Activated T-cell treated with anti-CD3 and anti-CD28 coated beads, Interleukin-2, amount 50 U/mL, for 48 hours (primary cell): Measurements from ENCODE around the gene LEKR1.
"Not testable (repeated sequence)": the region's sequence is repeated elsewhere in the genome, so short reads cannot be mapped to it uniquely, and the experiment has no call there.

Experiments
- DNase-seq, 2 experiments: peaks; one replicate each; pipeline ENCODE4 v3.0.0-alpha.2; 2020

The LEKR1 gene

GRCh38 chr3:156808025-156808424, 18.1 kb upstream of the LEKR1 start:
- no peak for DNase-seq

- DNase-seq, result no peak
Observed at GRCh38 chr3:156811089-156811862, 14.9 kb upstream of the LEKR1 start.

GRCh38 chr3:156812521-156813335, 13.4 kb upstream of the LEKR1 start:
- DNase-seq, result no peak

GRCh38 chr3:156814295-156814694, 11.9 kb upstream of the LEKR1 start:
- no peak for DNase-seq

DNA sequence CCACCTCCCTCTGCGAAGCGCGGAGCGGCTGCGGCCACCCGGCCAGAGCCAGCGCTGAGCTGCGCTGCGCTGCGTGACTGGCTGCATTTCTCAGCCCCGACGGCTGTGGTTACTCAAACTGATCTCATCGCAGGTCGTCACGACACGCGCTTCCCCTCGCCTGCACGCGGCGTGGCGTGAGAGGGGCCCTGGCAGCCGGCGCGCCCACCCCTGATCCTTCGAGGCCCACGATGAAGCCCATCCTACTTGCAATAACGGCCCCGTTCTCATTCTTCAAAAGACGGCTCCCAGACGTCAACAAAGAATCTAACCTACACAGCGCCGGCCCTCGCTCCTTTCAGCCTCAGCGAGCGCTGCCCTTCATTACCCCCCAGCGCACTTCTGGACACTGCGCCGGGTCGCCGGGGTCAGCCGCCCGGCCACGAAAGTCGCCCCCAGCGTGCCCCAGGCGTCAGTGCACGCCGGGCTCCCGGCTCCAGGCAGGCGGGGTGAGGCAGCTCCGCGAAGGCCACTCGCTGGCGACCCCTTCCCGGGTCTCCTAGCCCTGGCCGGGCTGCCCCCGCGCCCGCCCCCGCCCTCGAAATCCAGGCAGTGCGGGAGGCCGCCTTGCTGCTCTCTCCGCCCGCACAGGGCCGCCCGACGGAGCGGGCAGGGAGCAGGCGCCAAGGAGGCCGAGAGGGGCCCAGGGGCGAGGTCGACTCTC, 9.9 kb upstream of the LEKR1 start:
- peak; percentile 61 to 64 for DNase-seq

GRCh38 chr3:156816794-156817645, 9.1 kb upstream of the LEKR1 start:
- peak; percentile 89 to 91 for DNase-seq

DNA sequence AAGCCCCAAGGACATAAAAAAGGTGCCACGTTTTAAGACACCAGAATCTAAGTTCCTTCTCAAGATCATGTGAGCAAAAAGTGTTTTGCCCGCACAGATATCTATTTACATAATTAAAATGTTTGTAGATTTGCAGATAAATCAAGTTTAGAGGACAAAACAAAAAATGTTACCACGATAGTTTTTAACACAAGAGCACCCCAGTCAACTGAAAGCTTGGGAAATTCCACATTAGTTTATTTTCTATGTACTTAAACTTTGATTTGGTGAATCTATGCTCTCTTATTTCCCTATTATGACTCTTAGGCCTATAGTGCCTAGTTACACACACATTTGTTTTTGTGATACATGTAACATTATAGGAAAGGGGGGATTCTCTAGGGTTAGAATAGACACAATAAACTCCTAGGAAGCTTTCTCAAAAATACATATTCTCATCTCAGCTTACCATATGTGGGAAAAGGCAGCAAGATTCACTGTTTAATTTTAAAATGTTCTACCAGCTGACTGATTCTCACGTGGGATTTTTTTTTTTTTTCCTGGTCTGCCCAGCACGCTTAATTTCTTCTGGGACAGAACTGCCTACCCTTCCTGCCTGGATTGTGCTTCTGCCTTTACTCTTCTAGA, 8.4 kb upstream of the LEKR1 start:
- no peak for DNase-seq

DNA sequence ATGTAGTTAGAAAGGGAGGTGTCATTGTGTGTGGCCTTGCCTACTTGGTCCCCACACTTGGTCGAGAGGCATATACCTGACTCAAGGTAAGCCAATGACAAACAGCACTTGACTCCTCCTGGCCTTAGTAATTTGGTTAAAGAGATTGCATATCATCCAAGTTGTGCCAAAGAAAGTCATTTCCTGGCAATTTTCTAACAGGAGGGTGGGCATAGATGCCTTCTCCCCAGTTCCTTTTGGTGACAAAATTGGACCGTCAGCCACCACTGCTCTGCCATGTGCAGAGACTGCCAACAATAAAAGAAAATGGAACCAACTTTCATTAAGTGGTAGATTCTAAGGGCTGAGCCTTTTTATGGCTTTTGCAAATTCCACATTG, 7.9 kb upstream of the LEKR1 start:
- no peak for DNase-seq

DNA sequence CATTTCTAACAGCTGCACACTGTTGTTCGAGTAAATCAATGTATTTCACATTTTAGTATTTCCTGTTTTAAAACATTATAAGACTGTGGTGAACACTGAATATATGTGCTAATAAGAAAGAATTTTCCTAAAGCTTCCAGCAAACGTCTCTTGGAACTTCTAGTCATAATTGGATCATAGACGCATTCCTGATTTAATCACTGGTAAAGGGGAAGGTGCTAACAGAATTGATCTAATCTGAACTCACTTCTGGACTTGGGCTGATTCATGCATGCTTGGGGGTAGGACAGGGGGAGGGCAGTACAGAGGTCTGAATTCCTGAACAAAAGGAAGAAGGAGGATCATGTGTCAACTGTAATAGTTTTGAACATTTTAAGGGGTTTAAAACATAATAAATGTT, 7.3 kb upstream of the LEKR1 start:
- no peak for DNase-seq

DNA sequence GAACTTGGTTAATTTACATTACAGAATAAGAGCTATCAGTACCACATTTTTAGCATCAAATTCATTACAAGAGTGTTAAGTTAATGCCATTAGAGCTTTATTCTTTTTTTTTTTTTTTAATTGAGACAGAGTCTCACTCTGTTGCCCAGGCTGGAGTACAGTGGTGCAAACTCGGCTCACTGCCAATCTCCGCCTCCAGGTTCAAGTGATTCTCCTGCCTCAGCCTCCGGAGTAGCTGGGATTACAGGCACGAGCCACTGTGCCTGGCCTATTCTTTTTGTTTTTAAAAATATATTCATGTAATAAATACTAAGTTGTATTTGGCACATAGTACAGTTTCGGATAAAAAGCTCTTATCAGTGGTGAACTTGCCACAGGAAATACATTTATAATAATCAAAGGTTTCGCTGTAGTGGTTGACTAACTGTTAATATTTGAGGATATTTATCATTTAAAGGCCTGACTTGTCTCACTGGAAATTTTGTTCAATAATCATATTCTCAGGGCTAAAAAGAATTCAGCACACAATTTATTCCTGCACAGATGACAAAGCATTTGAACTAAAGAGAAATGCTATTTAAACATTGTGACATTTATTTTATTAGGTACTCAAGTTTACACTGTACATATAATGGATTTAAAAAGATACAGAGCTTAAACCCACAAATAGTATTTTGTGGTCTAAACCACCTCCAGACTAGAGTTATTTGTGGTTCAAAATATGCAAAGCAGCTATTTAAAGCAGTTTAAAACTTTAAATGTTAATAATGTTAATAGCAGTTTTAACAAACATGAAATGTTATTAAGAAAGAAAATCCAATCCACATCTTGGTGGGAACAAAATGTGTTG, 6.1 kb upstream of the LEKR1 start:
- DNase-seq, result no peak

DNA sequence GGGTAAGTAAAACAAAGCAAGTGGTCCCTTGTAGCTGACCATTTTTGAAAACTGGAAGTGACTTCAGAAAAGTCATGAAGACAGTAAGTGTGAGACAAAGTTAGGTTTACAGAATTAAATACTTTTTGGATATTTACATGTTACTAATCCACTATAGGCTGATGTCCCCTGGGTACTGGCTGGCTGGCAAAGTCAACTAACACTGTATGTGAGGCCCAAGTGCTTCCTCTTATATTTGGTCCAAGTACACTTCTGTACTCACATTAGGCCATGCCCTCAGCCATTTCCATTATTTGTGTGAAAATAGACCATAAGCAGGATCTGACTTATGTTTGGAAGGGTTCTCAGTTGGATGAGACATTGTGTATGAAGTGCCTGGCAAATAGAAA, 5.5 kb upstream of the LEKR1 start:
- DNase-seq, result no peak

GRCh38 chr3:156822626-156823260, 3.4 kb upstream of the LEKR1 start:
- not testable (repeated sequence) for DNase-seq

GRCh38 chr3:156825795-156826143, 384 bp upstream of the LEKR1 start:
- no peak for DNase-seq

GRCh38 chr3:156826896-156827882, 1.0 kb downstream of the LEKR1 start:
- DNase-seq, result no peak

GRCh38 chr3:156831006-156831405, 4.9 kb downstream of the LEKR1 start:
- DNase-seq, result no peak

DNA sequence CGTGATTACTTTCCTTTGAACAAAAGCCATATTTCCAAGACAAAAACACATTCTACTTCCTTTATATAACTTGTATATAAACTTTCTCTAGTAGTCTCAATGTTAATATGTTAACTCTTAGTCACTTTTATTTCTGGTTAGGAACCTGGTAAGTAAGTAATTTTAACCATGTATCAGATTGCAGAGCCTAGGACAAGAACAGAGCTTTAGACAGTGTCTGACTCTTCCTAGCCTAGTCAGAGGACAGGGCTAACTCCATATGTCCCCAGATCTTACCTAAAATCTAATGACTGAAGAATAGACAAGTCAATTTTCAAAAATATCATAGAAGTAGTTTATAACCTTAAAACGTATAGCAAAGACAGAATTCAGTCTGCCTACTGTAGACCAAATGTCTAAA, 8.3 kb downstream of the LEKR1 start:
- no peak for DNase-seq

DNA sequence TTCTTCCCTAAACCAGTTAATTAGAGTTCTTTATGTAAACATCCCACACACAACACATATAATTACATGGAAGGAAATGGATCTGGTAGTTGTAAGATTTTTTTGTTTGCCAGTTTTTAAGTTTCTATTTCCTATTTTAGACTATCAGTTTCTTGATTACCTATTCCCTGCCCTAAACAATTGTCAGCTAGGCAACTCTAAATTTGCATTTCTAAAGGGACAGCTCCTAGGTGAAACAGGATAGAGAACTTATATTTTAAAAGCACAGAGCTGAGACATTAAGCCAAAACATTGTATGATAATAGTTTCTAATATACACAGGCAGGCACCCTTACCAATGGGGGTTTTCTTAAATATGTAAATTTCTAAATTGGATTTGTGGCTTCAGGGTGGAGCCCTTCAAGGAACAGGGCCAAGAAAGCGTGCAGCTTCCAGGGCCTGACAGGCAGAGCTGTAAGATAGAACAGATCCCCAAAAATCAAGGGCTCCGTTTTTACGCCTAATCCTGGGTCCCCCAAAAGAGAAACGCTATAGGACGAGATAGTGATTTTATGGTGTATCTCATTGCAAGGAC, 8.9 kb downstream of the LEKR1 start:
- DNase-seq, result no peak

DNA sequence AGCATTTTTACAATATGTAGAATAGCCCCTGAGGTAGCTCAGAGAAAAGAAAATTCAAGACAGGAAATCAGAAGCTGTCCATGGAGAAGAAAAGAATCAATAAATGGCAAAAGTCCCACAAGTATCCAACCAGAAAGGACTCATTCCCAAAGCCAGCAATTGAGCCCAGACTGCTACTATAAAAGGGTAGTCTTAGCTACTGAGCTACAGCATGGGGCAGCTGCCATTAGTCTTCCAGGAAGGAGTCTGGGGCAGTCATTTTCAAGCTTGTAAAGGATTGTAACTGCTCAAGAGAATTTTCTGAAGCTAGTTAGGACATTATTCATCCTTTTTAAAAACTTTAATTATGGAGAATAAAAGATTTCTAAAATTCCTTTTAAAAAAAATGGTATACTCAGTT, 10.5 kb downstream of the LEKR1 start:
- no peak for DNase-seq

DNA sequence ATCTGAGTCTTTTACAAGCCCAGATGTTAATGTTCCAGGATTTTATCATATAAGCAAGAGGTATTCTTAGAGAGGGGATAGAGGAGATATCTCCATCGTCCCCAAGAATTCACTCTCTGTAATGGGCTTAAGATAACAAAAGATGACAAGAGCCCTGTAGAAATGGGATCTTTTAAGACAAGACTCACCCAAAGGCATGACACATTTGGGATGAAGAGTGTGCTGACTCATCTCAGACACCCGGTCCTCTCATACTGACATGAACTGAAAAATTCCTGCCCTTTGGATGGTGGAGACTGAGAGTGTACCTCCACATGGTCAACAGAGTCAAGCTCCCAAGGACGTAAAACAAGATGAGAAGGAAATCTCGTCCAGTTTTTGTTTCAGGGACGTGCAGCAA, 11.0 kb downstream of the LEKR1 start:
- DNase-seq, result no peak
